Activated naive CD4-positive, alpha-beta T cell (primary cell): ENCODE data around the gene EPHA6.

Experiments used
- DNase-seq, 4 experiments: peaks; one replicate each; lab custom pipeline; 2025; lab: John Stamatoyannopoulos, UW

Gene EPHA6

DNA sequence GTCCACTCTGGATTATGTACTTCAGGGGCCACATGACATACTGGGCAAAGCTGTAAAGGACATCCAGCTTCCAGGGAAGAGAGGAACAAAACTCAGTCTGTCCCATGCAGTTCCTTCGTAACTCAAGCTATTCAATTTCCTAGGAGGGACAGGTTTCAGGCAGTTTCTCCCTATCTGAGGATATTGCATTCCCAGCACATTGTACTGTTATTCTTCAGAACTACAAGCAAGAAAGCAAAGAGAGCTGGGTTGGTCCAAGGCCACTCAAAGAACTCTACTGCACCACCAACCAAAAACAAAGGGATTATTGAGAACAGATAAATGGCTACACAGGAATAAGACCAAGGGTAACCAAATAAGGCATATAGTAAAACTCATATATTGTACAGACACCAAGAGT lies 832.5 kb downstream of the EPHA6 start:
- DNase-seq = no peak

GRCh38 chr3:97647441-97647982 lies 833.1 kb downstream of the EPHA6 start:
- no peak for DNase-seq

GRCh38 chr3:97655971-97656370 lies 841.6 kb downstream of the EPHA6 start:
- DNase-seq = no peak

DNA sequence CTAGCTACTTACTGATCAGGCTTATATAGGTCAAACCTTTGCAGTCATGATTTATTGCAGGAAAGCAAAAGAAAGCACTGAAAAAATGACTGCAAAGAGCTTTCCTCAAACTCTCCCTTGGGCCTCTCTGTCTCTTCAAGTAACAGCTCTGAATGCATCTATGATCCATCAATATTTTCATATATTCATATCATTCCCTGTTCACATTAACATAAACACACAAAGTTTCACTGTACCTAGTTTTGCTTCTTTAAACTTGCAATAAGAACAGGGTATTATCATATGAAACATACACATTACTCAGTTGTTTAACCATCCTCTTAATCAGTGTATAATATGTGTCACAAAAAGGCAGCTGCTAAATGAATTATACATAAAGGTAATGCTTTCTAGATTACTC lies 842.2 kb downstream of the EPHA6 start:
- no peak for DNase-seq

- DNase-seq = no peak
Measured at GRCh38 chr3:97658668-97659285, 844.4 kb downstream of the EPHA6 start.

GRCh38 chr3:97662264-97662663 lies 847.9 kb downstream of the EPHA6 start:
- no peak for DNase-seq

GRCh38 chr3:97662762-97663161 lies 848.4 kb downstream of the EPHA6 start:
- DNase-seq = no peak

DNA sequence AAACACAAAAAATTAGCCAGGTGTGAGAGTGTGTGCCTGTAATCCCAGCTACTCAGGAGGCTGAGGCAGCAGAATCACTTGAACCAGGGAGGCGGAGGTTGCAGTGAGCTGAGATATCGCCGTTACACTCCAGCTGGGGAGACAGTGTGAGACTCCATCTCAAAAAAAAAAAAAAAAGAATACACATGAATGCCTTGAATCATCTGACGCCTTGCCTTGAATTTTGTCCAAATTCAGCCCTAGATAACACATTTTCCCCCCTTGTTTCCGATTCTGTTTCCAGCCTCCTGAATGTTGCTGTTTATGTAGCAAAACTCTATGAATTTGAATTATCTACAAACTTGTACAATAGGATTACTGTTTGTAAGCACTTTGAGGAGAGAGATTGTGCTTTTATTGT lies 851.5 kb downstream of the EPHA6 start:
- no peak for DNase-seq

GRCh38 chr3:97670952-97671351 lies 856.6 kb downstream of the EPHA6 start:
- DNase-seq = no peak

DNA sequence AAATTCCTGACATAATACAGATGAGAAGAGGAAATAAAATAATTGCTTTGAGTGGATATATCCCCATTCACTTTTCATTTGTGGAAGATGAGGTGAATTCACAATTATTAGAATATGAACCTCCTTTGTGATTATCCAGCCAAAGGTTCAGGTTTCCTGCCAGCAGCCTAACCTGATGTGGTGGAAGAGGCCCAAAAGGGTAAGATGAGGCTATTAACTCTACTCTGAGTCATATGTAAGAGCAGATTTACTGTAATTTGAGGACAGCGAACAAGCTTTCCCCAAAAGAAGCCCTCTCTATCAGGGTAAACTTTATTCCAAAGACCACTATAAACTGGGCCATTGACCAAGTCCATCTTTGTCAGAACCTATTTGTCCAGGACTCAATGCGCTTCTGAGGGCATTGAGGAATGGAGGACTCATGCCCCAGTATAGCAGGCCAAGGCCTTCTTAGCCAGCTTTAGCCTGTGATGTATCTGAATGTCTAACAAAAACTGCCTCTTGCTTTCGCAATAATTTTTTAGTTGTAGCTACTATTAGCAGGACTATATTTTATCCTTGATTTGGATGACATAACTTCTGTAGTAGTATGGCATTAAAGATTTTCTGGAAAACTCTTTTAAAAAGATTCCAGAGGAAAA lies 859.1 kb downstream of the EPHA6 start:
- DNase-seq = no peak

GRCh38 chr3:97674461-97674860 lies 860.1 kb downstream of the EPHA6 start:
- DNase-seq = no peak

- no peak for DNase-seq
Measured at GRCh38 chr3:97680210-97680609, 865.8 kb downstream of the EPHA6 start.

DNA sequence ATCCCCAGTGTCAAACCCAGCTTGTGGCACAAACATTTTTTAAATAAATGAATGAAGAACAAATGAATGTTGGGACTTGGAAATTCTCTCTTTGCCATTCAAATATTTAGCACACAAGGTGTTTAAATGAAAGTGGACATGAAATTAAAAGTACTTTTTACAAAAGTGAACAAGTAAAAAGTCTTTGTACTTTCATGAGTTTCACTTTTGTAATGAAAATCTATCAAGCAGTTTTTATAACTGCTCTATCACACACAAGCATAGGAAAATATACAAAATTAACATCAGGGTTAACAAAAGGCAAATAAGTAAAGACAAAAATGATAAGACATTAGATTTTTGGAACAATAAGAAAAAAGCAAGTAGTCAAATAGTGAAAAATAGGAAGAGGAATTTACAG lies 866.3 kb downstream of the EPHA6 start:
- no peak for DNase-seq

DNA sequence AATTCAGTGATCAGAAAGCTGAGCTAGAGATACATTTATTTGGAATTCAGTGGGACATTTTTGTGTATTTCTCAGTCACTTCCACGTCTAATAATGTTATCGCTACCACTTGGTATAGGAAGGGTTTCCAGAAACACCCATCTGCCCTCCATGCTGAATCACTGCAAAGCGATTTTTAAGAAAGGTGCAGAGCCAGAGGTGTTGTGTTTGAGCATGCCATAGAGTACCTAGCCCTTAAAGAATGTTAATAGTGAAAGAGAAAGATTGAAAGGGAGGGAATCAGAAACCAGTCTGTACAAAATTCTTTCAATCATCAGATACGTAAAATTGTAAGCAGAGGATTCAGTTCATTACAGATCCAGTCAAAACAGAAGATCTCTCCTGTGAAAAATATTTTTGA lies 870.1 kb downstream of the EPHA6 start:
- no peak for DNase-seq

GRCh38 chr3:97686258-97686657 lies 871.9 kb downstream of the EPHA6 start:
- DNase-seq = no peak

- no peak for DNase-seq
Measured at GRCh38 chr3:97687734-97688133, 873.3 kb downstream of the EPHA6 start.

DNA sequence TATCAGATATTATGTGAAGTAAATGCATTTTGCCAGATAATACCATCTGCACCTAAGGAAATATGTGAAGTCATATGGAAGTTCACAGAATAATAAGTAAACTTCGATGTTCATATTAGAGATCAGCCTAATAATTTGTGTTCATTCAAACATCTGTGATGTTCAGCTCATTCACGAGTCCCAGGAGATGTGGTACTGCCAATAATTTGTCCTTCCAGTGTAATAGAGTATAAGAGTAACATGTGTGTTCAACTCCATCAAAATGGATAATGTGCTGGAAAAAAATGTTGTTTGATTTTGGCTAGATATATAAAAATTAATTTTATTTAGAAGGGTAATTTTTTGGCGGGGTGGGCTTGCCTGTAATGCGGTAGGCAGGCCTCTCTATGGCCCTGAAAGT lies 874.7 kb downstream of the EPHA6 start:
- no peak for DNase-seq

GRCh38 chr3:97689962-97690361 lies 875.6 kb downstream of the EPHA6 start:
- DNase-seq = no peak

GRCh38 chr3:97691354-97691753 lies 877.0 kb downstream of the EPHA6 start:
- DNase-seq = no peak

- no peak for DNase-seq
Measured at GRCh38 chr3:97692389-97692788, 878.0 kb downstream of the EPHA6 start.

GRCh38 chr3:97692831-97693230 lies 878.4 kb downstream of the EPHA6 start:
- no peak for DNase-seq

- no peak for DNase-seq
Measured at GRCh38 chr3:97694876-97695275, 880.5 kb downstream of the EPHA6 start.

DNA sequence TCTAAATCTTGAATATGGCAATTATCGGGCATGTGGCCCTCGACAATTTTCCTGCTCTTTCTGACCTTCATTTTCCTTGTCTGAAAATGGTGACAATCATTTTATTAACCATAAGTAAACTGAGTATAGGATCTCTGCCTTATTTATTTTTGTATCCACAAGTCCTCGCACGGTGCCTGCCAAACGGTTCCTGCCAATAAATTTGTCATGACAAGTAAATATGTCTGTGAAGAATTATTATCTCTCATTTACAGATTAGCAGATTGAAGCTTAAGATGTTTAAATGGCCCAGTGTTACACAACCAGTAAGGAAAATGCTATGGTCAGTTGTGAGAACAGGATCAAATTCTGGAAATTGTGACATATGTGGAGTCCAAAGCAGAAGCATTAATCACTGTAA lies 884.3 kb downstream of the EPHA6 start:
- no peak for DNase-seq

DNA sequence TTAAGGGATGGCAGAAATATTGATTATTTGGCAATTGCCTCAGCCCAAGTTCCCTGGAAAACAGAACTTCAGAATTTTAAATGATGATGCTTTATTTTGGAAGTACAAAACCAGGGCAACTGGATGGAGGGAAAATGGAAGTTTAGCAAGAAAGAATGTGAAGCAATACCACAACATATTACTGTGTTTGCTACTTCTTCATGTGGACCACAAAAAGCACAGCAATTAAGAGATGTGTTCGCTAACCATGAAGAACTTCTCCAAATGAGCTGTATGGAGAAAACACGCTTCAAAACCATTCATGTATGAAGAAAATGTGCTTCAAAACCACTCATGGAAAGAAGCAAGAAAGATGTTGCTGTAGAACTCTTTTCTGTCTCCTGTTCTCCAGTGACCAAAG lies 885.5 kb downstream of the EPHA6 start:
- DNase-seq = no peak
